ENCODE results near the gene KIF3A. TPM values are rescaled to one million over a fixed set of nuclear protein-coding genes. Genes with fewer than 3 reads are reported as not detected.

The KIF3A gene
- total and polyA plus RNA-seq, 2 of the 8 experiments (the other 6 are each of a cell fraction or from before 2014, with no cell fraction given), result 3.1 to 13.1 TPM

DNA sequence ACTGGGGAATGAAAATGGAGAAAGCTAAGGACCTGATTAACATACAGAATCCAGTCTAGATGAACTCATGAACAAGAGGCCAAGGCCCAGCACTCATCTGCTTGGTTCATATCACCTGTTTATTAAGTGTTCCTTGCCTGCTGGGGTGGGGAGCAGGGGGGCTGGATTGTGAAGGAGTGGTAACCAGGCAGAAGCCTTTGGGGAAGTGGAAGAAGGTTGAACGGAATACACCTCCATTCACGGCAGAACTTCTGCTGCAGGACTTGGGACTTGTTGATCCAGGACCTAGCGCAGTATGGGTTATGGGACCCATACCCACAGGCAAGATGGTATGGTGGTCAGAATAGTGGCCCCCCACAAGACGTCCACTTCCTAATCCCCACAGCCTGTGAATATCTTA, 48.5 kb upstream of the KIF3A start (continued):
- TF ChIP-seq, protein P1, sequence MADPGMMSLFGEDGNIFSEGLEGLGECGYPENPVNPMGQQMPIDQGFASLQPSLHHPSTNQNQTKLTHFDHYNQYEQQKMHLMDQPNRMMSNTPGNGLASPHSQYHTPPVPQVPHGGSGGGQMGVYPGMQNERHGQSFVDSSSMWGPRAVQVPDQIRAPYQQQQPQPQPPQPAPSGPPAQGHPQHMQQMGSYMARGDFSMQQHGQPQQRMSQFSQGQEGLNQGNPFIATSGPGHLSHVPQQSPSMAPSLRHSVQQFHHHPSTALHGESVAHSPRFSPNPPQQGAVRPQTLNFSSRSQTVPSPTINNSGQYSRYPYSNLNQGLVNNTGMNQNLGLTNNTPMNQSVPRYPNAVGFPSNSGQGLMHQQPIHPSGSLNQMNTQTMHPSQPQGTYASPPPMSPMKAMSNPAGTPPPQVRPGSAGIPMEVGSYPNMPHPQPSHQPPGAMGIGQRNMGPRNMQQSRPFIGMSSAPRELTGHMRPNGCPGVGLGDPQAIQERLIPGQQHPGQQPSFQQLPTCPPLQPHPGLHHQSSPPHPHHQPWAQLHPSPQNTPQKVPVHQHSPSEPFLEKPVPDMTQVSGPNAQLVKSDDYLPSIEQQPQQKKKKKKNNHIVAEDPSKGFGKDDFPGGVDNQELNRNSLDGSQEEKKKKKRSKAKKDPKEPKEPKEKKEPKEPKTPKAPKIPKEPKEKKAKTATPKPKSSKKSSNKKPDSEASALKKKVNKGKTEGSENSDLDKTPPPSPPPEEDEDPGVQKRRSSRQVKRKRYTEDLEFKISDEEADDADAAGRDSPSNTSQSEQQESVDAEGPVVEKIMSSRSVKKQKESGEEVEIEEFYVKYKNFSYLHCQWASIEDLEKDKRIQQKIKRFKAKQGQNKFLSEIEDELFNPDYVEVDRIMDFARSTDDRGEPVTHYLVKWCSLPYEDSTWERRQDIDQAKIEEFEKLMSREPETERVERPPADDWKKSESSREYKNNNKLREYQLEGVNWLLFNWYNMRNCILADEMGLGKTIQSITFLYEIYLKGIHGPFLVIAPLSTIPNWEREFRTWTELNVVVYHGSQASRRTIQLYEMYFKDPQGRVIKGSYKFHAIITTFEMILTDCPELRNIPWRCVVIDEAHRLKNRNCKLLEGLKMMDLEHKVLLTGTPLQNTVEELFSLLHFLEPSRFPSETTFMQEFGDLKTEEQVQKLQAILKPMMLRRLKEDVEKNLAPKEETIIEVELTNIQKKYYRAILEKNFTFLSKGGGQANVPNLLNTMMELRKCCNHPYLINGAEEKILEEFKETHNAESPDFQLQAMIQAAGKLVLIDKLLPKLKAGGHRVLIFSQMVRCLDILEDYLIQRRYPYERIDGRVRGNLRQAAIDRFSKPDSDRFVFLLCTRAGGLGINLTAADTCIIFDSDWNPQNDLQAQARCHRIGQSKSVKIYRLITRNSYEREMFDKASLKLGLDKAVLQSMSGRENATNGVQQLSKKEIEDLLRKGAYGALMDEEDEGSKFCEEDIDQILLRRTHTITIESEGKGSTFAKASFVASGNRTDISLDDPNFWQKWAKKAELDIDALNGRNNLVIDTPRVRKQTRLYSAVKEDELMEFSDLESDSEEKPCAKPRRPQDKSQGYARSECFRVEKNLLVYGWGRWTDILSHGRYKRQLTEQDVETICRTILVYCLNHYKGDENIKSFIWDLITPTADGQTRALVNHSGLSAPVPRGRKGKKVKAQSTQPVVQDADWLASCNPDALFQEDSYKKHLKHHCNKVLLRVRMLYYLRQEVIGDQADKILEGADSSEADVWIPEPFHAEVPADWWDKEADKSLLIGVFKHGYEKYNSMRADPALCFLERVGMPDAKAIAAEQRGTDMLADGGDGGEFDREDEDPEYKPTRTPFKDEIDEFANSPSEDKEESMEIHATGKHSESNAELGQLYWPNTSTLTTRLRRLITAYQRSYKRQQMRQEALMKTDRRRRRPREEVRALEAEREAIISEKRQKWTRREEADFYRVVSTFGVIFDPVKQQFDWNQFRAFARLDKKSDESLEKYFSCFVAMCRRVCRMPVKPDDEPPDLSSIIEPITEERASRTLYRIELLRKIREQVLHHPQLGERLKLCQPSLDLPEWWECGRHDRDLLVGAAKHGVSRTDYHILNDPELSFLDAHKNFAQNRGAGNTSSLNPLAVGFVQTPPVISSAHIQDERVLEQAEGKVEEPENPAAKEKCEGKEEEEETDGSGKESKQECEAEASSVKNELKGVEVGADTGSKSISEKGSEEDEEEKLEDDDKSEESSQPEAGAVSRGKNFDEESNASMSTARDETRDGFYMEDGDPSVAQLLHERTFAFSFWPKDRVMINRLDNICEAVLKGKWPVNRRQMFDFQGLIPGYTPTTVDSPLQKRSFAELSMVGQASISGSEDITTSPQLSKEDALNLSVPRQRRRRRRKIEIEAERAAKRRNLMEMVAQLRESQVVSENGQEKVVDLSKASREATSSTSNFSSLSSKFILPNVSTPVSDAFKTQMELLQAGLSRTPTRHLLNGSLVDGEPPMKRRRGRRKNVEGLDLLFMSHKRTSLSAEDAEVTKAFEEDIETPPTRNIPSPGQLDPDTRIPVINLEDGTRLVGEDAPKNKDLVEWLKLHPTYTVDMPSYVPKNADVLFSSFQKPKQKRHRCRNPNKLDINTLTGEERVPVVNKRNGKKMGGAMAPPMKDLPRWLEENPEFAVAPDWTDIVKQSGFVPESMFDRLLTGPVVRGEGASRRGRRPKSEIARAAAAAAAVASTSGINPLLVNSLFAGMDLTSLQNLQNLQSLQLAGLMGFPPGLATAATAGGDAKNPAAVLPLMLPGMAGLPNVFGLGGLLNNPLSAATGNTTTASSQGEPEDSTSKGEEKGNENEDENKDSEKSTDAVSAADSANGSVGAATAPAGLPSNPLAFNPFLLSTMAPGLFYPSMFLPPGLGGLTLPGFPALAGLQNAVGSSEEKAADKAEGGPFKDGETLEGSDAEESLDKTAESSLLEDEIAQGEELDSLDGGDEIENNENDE (IDR thresholded peaks at IDR 0.05; ENCODE audit: insufficient replicate concordance, low read length), result no peak
- TF ChIP-seq, protein P2, sequence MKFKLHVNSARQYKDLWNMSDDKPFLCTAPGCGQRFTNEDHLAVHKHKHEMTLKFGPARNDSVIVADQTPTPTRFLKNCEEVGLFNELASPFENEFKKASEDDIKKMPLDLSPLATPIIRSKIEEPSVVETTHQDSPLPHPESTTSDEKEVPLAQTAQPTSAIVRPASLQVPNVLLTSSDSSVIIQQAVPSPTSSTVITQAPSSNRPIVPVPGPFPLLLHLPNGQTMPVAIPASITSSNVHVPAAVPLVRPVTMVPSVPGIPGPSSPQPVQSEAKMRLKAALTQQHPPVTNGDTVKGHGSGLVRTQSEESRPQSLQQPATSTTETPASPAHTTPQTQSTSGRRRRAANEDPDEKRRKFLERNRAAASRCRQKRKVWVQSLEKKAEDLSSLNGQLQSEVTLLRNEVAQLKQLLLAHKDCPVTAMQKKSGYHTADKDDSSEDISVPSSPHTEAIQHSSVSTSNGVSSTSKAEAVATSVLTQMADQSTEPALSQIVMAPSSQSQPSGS (IDR thresholded peaks at IDR 0.05; ENCODE audit: low read length), result no peak
- TF ChIP-seq RFX5 (IDR thresholded peaks at IDR 0.05; ENCODE audit: borderline replicate concordance, low read depth, low read length) (no peak), NRF1 (IDR thresholded peaks at IDR 0.05; ENCODE audit: low read depth, low read length) (no peak), SRF (IDR thresholded peaks at IDR 0.05; ENCODE audit: low read depth, low read length) (no peak), SP2 (IDR thresholded peaks at IDR 0.05; ENCODE audit: low read length) (no peak), SP1 (IDR thresholded peaks at IDR 0.05; ENCODE audit: low read depth, low read length) (no peak), HDAC2 (IDR thresholded peaks at IDR 0.05; ENCODE audit: borderline replicate concordance in 1 of 2, low read depth in 2 of 2, low read length in 2 of 2) (no peak), CEBPB (IDR thresholded peaks at IDR 0.05; ENCODE audit: low read depth, low read length) (no peak)
- TF ChIP-seq, protein P3, sequence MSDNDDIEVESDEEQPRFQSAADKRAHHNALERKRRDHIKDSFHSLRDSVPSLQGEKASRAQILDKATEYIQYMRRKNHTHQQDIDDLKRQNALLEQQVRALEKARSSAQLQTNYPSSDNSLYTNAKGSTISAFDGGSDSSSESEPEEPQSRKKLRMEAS (IDR thresholded peaks at IDR 0.05), result no peak
